ENCODE measurements around the gene SERPINB13. TPM values are rescaled to one million over a fixed set of nuclear protein-coding genes. Genes with fewer than 3 reads are reported as not detected.
A peak's percentile ranks its signal among the peaks of the same experiment; 100 is the strongest.

Gene SERPINB13
- polyA plus RNA-seq, 1 donor (not counting 4 experiments of a cell fraction or from before 2014, with no cell fraction given) = 44.6 TPM

GRCh38 chr18:63586431-63586830, 712 bp upstream of the SERPINB13 start:
- Histone ChIP-seq H3K27ac (ENCODE audit: control insufficient read depth, insufficient read depth, low read length) (peak overlapping the region; percentile 89), H3K4me3 (ENCODE audit: control insufficient read depth in 2 of 3, extremely low read depth in 1 of 3, insufficient read depth in 2 of 3, low read depth in 1 of 3, low read length in 3 of 3) (peak overlapping the region in 2 of 3 experiments; percentile 7 to 37)
- dilution Hi-C loops (cut with MboI; ENCODE audit: extremely low pct_ligation_motif_present, low sequenced_read_pairs) = no loop called here

GRCh38 chr18:63588909-63589308, 1.8 kb downstream of the SERPINB13 start:
- Histone ChIP-seq H3K4me1 (ENCODE audit: control insufficient read depth, extremely low read depth, insufficient read depth, low read length) (peaks cover 46% of the 10 kb centered on the region), H3K27ac (ENCODE audit: control insufficient read depth, insufficient read depth, low read length) (no peak overlapping the region), H3K27me3 (ENCODE audit: control insufficient read depth, extremely low read depth, insufficient read depth, low read length) (no peaks in the 10 kb centered on the region), H3K36me3 (ENCODE audit: control insufficient read depth in 2 of 2, extremely low read depth in 1 of 2, insufficient read depth in 2 of 2, low read length in 2 of 2) (peaks cover 0 to 14% of the 10 kb centered on the region in 2 experiments), H3K9ac (ENCODE audit: control insufficient read depth, extremely low read depth, insufficient read depth, low read length) (no peak overlapping the region), H3K4me2 (ENCODE audit: control insufficient read depth, extremely low read depth, insufficient read depth, low read depth, low read length) (no peak overlapping the region), H3K4me3 (ENCODE audit: control insufficient read depth in 2 of 3, extremely low read depth in 1 of 3, insufficient read depth in 2 of 3, low read depth in 1 of 3, low read length in 3 of 3) (peak overlapping the region in 1 of 3 experiments; percentile 52), H3K9me3 (ENCODE audit: control insufficient read depth, low read depth, low read length) (no peaks in the 10 kb centered on the region), H3K79me2 (ENCODE audit: control insufficient read depth, insufficient read depth, low read length) (no peaks in the 10 kb centered on the region), H3K9me1 (ENCODE audit: control insufficient read depth, extremely low read depth, insufficient read depth, low read length) (no peaks in the 10 kb centered on the region), H4K20me1 (ENCODE audit: control insufficient read depth, extremely low read depth, insufficient read depth, low read length) (no peaks in the 10 kb centered on the region), H2AFZ (ENCODE audit: control insufficient read depth, low read length) (no peak overlapping the region)
- TF ChIP-seq EZH2 (IDR thresholded peaks at IDR 0.05; ENCODE audit: low read length) (no peak), CTCF (optimal IDR thresholded peaks at IDR 0.05 in 1 of 3, IDR thresholded peaks at IDR 0.05 in 1 of 3, conservative IDR thresholded peaks at IDR 0.05 in 1 of 3; ENCODE audit: extremely low read depth in 1 of 3, insufficient read depth in 2 of 3, low read length in 3 of 3) (no peak)
- FAIRE-seq (no peak), DNase-seq (ENCODE audit: low read depth, low spot score) (no peak)
- dilution Hi-C loops (cut with MboI; ENCODE audit: extremely low pct_ligation_motif_present, low sequenced_read_pairs) = no loop called here

More at GRCh38 chr18:63586431-63586830, 712 bp upstream of the SERPINB13 start:
- DNase-seq (ENCODE audit: low read depth, low spot score) (peak; percentile 54), FAIRE-seq (no peak)
- no peaks in the 10 kb centered on the region for H3K27me3 ChIP-seq (ENCODE audit: control insufficient read depth, extremely low read depth, insufficient read depth, low read length)
- H2AFZ ChIP-seq (ENCODE audit: control insufficient read depth, low read length) = peak overlapping the region; percentile 78
- peaks cover 37% of the 10 kb centered on the region for H3K4me1 ChIP-seq (ENCODE audit: control insufficient read depth, extremely low read depth, insufficient read depth, low read length)
- H3K9me3 ChIP-seq (ENCODE audit: control insufficient read depth, low read depth, low read length) = no peaks in the 10 kb centered on the region
- no peak for TF ChIP-seq EZH2 (IDR thresholded peaks at IDR 0.05; ENCODE audit: low read length)
- TF ChIP-seq CTCF (optimal IDR thresholded peaks at IDR 0.05 in 1 of 3, IDR thresholded peaks at IDR 0.05 in 1 of 3, conservative IDR thresholded peaks at IDR 0.05 in 1 of 3; ENCODE audit: extremely low read depth in 1 of 3, insufficient read depth in 2 of 3, low read length in 3 of 3) = no peak
- H3K4me2 ChIP-seq (ENCODE audit: control insufficient read depth, extremely low read depth, insufficient read depth, low read depth, low read length) = peak overlapping the region; percentile 77
- no peaks in the 10 kb centered on the region for H3K9me1 ChIP-seq (ENCODE audit: control insufficient read depth, extremely low read depth, insufficient read depth, low read length)
- no peaks in the 10 kb centered on the region for H3K79me2 ChIP-seq (ENCODE audit: control insufficient read depth, insufficient read depth, low read length)
- no peaks in the 10 kb centered on the region for H4K20me1 ChIP-seq (ENCODE audit: control insufficient read depth, extremely low read depth, insufficient read depth, low read length)
- H3K9ac ChIP-seq (ENCODE audit: control insufficient read depth, extremely low read depth, insufficient read depth, low read length) = peak overlapping the region; percentile 61
- peaks cover 0 to 5% of the 10 kb centered on the region in 2 experiments for H3K36me3 ChIP-seq (ENCODE audit: control insufficient read depth in 2 of 2, extremely low read depth in 1 of 2, insufficient read depth in 2 of 2, low read length in 2 of 2)

All from keratinocyte (primary cell).